IPS DF 4.7 (cell line): ENCODE results near the gene SPRR2D.
"Not testable (repeated sequence)": the region's sequence is repeated elsewhere in the genome, so short reads cannot be mapped to it uniquely, and the experiment has no call there.

Source experiments
- DNase-seq: peaks from one replicate; pipeline ENCODE4 v3.0.0-alpha.2; 2013; ENCODE audit warnings: low spot score; ENCODE audit errors: extremely low read depth

The SPRR2D gene

DNA sequence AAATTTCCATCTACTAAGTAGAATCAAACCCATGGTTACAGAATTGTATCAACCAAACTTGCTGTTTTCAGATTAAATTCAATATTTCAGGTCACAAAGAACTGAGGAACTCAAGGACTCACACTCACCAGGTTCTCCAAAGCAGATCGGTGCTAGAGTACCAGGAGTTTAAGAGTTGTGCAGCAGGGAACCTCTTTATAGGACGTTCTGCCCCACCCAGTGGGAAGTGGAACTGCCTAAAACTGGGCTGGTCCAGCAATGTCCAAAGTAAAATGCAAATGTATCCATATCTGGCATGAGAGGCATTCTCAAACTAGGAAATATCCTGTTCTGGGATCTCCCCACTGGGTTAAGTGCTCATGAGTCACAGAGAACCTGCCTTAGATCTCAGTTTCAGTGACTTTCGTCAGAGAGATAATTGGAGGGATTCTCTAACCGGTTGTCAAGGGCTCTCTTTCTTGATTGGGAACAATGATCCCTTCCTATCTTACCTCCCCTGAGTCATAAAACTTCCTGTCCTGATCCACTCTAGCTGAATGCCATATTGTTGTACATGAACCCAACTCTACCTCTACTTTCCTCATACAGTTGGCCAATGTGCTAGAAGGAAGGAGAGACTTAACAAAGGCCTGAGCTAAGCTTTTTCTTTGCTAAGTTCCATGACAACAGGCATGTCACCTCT lies at the start of gene SPRR2D:
SPRR2D (minus strand) TSS at position 171 of the 682 bp plus-strand sequence. CDS start 774 bp downstream, outside the sequence.
- no peak for DNase-seq

GRCh38 chr1:153087652-153088051 lies 46.7 kb upstream of the SPRR2D start:
- no peak for DNase-seq

DNA sequence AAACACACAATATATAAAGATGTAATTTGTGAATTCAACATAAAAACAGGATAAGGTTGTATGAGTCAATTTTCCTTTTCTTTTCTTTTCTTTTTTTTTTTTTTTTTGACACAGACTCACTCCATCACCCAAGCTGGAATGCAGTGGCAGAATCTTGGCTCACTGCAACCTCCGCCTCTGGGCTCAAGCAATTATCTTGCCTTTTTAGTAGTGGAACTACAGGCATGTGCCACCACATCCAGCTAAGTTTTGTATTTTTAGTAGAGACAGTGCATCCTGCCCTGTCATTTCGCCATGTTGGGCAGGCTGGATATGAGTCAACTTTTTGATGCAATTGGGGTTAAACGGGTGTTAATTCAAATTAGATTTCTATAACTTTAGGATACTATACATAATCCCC lies 40.8 kb upstream of the SPRR2D start:
- DNase-seq = no peak

DNA sequence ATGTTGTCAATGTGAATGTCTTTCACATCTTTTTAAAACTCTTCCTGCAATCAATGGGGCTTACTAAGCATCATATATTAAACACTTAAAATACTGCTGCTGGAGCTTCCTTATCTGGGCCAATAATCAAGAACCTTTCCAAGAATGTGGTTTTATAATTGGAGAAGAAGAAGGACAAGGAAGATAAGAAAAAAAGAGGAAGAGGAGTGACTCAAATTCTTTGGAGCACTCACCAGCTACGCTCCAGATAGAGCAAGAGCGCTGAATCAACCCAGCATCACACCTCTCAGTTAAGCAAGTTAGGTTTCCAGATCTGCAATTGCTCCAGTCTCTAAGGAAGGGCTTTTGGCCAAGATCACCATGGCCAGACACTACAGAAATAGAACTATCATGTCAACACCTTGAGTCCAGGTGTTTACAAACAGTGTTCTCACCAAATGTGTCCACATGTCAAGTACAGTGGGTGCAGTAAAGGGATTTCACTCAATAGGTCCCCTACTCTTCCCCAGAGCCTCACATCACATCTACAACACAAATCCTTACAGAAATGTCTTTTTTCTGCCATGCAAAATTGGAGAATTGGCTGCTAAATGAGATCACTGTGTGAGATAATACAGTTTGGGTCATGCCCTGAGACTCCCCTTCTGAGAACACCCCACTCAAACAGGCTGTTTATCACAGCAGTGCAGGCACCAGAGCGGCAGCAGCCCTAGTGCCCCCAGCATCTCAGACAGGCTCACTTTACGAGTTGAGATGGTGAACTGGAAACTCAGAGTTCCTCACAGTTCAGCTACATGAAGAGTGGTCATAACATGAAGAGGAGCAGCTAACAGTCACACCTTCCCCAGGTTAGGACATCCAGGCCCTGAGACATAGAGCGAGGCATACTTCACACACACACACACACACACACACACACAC lies 32.1 kb upstream of the SPRR2D start:
- no peak for DNase-seq

GRCh38 chr1:153071511-153071910 lies 30.6 kb upstream of the SPRR2D start, which contains the start of gene SPRR2B:
TSS of gene SPRR2B (minus strand) at chr1:153071611. CDS start at chr1:153070839, 772 bp downstream.
- no peak for DNase-seq

DNA sequence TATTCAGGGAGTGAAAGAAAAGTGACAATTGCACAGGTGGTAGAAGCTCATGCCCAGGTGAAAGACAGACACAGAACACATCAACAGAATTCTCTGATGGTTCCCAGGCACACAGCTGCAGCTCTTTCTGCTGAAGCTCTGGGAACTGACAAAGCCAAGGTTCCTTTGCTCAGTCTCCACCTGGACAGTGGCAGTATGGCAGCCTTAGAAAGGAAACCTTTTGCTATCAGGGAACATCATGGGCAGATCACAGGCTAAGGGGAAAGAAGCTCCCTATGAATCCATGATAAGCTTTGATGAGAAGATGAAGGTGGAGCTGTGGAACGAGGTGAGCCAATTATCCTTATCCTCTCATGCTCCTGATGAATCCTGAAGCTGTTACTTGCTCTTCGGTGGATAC lies 29.3 kb upstream of the SPRR2D start:
- DNase-seq = no peak

GRCh38 chr1:153058826-153059784 lies 18.2 kb upstream of the SPRR2D start:
- no peak for DNase-seq

GRCh38 chr1:153058154-153058553 lies 17.2 kb upstream of the SPRR2D start:
- DNase-seq = no peak

DNA sequence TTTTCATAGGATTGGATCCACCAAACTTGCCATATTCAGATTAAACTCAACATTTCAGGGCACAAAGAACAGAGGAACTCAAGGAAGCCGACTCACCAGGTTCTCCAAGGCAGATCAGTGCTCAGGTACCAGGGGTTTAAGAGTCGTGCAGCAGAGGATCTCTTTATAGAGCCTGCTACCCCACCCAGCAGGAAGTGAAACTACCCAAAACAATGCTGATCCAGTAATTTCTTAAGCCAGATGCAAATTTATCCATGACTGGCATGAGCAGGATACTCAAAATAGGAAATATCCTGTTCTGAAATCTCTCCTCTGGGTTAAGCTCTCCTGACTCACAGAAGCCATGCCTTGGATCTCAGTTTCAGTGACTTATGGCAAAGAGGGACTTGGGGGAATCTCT lies 16.5 kb upstream of the SPRR2D start, which contains the start of gene SPRR2A:
SPRR2A (minus strand) TSS at position 138 of the 400 bp plus-strand sequence. CDS start 777 bp downstream, outside the sequence.
- no peak for DNase-seq

DNA sequence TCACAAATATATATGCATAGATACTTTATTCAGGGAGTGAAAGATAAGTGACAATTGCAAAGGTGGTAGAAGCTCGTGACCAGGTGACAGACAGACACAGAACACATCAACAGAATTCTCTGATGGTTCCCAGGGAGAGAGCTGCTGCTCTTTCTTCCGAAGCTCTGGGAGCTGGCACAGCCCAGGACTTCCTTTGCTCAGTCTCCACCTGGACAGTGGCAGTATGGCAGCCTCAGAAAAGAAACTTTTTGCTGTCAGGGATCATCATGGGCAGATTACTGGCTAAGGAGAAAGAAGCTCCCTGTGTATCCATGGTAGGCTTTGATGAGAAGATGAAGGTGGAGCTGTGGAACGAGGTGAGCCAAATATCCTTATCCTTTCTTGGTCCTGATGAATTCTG lies 15.2 kb upstream of the SPRR2D start:
- DNase-seq = not testable (repeated sequence)

DNA sequence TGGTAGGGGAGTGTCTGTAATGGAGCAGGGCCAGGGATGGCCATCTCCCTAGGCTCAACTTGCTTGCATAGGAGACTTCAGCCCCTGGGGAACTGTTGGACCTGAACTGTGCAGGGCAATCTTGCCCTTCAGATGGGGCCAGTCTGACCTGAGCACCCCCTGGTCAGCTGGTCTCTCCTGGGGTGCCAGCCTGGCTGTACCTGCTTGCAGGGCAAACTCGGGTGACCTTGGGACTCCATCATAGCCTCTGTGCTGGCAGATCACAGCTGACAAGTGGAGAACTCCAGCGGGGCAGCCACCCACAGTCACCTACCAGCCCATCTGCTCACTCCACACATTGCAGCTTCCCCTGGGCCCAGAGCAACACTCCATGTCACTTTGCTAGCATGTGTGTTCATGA lies 8.3 kb upstream of the SPRR2D start:
- no peak for DNase-seq

- no peak for DNase-seq
Observed at GRCh38 chr1:153035211-153035610, 5.7 kb downstream of the SPRR2D start.

DNA sequence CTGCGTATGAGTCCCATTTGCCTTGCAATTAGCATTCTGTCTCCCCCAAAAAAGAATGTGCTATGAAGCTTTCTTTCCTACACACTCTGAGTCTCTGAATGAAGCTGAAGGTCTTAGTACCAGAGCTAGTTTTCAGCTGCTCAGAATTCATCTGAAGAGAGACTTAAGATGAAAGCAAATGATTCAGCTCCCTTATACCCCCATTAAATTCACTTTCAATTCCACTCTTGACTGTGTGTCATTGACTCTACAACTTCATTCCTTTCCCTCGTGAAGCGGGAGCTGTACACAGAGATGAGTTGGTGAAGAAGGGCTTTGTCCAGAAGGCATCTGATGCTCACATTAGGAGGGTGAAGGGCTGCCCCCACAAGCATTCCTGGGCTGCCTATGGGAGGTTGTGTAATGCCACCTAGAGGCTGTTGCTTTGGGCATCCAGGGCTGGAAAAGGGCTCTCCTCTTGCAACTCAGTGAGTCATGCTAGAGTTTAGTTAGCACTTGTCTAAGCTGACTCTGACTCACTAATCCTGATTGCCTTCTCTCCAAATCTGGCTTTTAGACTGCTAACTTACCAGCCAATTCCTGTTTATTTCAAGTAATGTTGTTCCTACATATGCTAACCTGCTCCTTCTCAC lies 8.1 kb downstream of the SPRR2D start:
- peak; percentile 64 for DNase-seq

DNA sequence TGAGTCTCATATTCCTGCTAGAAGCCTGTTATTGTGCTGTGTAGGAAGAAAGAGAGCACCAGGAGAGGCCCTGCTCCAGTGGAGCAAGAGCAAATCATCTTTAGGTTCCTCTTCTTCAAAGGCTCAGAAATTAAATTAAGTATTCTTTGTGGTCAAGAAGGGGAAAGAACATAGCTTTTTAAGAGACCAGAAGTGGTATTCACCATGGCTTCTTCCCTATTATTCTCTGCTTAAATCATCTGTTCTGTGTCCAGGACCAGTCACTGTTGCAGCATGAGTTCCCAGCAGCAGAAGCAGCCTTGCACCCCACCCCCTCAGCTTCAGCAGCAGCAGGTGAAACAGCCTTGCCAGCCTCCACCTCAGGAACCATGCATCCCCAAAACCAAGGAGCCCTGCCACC lies 8.8 kb downstream of the SPRR2D start:
- no peak for DNase-seq

- no peak for DNase-seq
Observed at GRCh38 chr1:153030895-153031294, 10.0 kb downstream of the SPRR2D start, which contains the start of gene SPRR1B. TSS of gene SPRR1B (plus strand) at chr1:153031203. CDS start at chr1:153032346, 1,143 bp downstream.

DNA sequence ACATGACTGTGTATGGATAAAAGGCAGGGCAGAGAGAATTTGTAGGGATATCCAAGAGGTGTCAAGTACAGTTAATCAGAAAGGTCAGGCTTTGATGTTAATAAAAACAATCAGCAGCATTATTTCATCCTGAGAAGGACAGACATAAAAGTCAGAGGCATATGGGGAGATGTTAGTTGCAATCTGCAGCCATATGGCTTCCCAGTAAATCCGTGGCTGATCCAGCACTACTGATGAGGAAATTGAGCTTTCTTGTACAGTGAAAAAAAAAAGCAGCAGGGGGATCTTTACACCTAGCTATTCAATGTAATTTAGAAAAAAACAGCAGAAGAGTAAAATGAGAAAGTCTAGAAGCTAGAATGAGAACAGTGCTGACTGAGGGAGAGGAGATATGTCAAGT lies 12.2 kb downstream of the SPRR2D start:
- no peak for DNase-seq

- no peak for DNase-seq
Observed at GRCh38 chr1:153025797-153026196, 15.1 kb downstream of the SPRR2D start.

DNA sequence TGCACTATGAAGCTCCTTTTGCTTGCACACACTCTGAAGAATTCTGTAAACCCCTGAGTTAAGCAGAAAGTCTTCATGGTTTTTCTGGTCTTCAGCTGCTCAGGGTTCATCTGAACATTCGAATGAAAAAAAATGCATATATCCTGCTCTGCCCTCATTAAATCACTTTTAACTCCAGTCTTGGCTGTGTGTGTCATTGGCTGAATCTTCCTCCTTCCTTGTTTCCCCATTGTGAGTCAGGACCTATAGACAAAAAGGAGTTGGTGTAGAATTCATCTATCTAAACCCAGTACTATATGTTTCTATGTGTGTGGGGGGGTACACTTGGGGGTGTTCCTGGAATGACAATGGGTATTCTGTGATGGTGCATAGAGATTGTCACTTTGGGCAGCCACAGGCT lies 16.5 kb downstream of the SPRR2D start:
- no peak for DNase-seq

DNA sequence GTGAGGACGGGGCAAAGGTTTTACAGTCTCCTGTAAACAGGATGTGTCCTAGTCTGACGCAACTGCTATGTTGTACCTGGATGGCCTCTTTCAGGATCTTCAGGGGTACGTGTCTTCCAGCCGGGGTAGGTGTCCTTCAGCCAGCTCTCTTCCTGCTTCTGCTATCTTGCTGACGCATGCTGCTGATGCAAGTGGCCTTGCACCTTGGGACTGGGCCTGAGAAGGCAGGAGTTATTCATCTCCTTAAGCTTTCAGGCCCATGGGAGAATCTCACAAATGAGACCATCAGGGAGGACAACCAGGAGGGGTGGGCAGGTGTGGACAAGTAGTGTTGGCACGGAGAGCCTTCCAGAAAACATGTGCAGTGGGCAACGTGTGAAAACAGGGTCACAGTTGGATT lies 17.8 kb downstream of the SPRR2D start:
- no peak for DNase-seq

- DNase-seq = not testable (repeated sequence)
Observed at GRCh38 chr1:153022340-153022739, 18.6 kb downstream of the SPRR2D start.

DNA sequence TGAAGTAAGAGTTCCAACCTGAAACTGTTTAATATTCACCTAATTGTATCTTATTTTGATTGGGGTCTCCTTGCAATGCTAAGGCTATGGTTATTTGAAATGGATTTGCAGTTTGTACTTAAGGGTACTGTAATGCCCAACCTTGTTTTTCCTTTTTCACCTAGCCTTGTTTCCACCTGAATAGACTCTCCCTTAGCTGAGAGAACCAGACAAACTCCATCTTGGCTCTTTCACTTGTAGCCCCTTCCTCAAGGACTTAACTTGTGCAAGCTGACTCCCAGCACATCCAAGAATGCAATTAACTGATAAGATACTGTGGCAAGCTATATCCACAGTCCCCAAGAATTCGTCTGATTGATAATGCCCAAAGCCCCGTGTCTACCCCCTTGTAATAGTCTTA lies 19.1 kb downstream of the SPRR2D start:
- DNase-seq = not testable (repeated sequence)
